Cardiac fibroblast (primary cell): ENCODE results near the gene TSPEAR.
"Not testable (repeated sequence)": the region's sequence is repeated elsewhere in the genome, so short reads cannot be mapped to it uniquely, and the experiment has no call there.

Experiments
- DNase-seq, 2 donors: peaks; one replicate each; pipeline versions ENCODE4 v3.0.0 to v3.0.0-alpha.2; 2010; ENCODE audit warnings: low read depth in 2 of 2
- H3K4me3 ChIP-seq, 2 donors: replicated peaks in 1 of 2; 1 replicate in 1 of 2; 2 replicates in 1 of 2; pipeline ENCODE4 v1.5.1; 2011; ENCODE audit warnings: low read depth in 2 of 2, low read length in 2 of 2, mild to moderate bottlenecking in 2 of 2, moderate library complexity in 1 of 2
- TF ChIP-seq, protein P1 (sequence below): IDR thresholded peaks from one replicate; pipeline ENCODE4 v1.5.1; 2011; ENCODE audit warnings: low read depth, mild to moderate bottlenecking, low read length, inconsistent platforms

Gene TSPEAR

DNA sequence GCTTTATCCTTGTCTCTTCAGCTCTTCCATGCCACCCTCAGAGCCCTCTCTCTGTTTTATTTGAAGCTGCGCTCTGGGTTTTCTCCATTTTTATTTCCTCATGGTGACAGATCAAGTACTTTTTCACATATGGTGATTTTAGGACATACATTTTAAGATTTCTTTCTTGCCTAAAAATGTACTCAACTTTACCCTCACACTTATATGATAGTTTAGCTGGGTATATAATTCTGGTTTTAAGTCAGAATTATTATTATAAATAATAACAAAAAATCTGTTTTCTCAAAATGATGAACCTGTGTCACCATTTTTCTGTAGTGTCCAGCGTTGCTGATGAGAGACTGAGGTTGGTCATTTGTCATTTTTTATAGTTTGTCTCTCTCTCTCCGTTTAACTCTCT, 130.2 kb downstream of the TSPEAR start:
- TF ChIP-seq, protein P1, sequence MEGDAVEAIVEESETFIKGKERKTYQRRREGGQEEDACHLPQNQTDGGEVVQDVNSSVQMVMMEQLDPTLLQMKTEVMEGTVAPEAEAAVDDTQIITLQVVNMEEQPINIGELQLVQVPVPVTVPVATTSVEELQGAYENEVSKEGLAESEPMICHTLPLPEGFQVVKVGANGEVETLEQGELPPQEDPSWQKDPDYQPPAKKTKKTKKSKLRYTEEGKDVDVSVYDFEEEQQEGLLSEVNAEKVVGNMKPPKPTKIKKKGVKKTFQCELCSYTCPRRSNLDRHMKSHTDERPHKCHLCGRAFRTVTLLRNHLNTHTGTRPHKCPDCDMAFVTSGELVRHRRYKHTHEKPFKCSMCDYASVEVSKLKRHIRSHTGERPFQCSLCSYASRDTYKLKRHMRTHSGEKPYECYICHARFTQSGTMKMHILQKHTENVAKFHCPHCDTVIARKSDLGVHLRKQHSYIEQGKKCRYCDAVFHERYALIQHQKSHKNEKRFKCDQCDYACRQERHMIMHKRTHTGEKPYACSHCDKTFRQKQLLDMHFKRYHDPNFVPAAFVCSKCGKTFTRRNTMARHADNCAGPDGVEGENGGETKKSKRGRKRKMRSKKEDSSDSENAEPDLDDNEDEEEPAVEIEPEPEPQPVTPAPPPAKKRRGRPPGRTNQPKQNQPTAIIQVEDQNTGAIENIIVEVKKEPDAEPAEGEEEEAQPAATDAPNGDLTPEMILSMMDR, result no peak
- H3K4me3 ChIP-seq, result no peak overlapping the region
- DNase-seq, result no peak

DNA sequence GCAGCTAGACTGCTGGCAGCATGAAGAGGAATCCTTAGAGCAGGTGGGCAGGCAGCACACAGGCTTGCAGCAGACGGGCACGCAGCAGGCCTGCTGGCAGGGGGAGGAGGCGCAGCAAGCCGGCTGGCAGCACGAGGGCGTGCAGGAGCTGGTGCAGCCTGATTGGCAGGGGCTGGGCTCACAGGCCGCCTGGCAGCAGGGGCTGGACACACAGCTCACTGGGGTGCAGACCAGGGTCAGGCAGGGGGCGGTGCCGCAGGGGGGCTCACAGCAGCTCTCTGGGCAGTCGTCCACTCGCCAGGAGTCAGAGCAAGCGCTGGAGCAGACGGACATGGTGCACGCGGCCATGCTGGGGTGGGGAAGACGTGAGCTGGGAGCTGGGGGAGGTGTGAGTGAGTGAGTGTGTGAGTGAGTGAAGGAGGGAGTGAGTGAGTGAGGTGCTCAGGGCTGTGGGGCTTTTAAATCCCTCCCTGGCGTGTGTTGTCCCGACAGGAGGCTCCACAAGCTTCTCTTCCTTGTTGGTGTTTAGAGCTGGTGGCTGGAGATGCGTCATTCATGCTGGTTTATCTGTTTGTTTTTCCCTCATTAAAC, 131.0 kb downstream of the TSPEAR start, which contains the start of gene KRTAP10-5:
Gene KRTAP10-5, minus strand, starts transcription at position 374 of the 591 bp plus-strand sequence. Its CDS starts 26 bp downstream, at position 348.
- H3K4me3 ChIP-seq, DNase-seq: not testable (repeated sequence)

DNA sequence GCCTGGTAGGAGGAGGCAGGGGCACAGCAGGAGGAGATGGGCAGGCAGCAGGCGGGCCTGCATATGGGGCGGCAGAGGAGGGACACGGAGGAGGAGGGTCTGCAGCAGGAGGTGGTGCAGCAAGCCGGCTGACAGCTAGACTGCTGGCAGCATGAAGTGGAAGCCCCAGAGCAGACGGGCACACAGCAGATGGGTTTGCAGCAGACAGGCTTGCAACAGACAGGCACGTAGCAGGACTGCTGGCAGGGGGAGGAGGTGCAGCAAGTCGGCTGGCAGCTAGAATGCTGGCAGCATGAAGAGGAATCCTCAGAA, 131.6 kb downstream of the TSPEAR start:
- no peak overlapping the region for H3K4me3 ChIP-seq
- TF ChIP-seq, protein P1, result no peak
- no peak for DNase-seq

DNA sequence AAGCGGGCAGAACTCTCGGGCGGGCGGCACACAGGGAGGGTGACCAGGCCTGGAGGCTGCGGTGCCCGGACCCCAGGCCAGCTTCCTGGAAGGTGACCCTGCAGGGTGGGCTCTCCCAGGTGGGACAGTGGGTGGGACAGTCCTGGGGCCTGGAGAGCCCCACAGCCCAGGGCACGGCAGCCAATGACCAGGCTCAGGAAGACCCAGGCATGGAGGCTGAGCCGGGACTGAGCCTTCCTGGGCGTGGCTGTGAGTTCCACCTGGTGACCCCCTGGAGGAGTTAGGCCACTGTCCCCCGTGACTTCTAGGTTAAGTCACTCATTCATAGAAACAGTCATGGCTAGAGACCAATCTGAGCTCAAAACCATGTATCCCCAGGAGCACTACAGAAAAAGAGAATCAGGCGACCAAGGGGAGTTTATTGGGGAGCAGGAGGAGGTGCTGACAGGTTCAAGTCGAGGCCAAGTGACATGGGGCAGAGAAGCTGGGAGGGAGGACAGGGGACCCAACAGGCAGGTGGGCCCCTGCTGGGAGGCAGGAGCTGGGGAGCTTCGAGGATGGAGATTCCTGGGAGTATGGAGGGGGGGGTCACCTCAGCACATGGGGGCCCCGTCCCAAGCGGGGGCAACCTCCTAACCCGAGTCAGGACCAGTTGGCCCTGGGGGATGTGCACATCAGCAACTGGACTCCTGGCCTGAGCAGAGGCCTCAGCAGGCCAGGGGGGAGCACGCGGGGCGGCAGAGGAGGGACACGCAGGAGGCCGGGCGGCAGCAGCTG, 132.1 kb downstream of the TSPEAR start:
- DNase-seq, result no peak
- TF ChIP-seq, protein P1, result no peak

DNA sequence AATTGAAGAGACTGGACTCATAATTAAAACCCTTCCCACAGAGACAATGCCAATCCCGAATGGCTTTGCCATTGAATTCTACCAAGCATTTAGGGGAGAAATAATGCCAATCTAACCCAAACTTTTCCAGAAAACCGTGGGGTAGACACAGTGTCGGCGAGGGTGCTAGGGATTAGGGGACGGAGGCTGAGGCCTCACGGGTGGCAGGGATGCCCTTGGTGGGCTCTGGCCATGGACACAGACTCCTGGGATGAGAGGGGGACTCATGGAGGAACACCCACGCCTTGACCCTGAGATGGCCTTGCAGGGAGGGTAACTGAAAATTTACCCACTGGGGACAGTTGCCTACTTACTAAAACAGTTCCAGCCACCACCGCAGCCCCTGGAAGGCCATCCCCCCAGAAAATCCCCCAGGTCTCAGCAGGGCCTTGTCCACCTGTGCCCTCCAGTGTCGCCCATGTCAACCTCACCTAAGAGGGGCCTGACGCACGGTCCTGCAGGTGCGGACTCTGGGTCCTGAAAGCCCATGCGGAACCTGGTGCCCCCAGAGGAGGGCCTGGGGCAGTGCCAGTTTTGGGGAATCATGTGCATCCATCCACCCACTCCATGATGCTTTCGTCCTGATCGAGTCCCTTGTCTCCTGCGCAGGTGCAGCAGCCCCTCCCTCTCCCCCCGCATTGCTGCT, 132.9 kb downstream of the TSPEAR start:
- DNase-seq, result no peak
- TF ChIP-seq, protein P1, result no peak
- H3K4me3 ChIP-seq, result no peak overlapping the region

More for the DNA sequence above, 132.1 kb downstream of the TSPEAR start:
- H3K4me3 ChIP-seq, result no peak overlapping the region

DNA sequence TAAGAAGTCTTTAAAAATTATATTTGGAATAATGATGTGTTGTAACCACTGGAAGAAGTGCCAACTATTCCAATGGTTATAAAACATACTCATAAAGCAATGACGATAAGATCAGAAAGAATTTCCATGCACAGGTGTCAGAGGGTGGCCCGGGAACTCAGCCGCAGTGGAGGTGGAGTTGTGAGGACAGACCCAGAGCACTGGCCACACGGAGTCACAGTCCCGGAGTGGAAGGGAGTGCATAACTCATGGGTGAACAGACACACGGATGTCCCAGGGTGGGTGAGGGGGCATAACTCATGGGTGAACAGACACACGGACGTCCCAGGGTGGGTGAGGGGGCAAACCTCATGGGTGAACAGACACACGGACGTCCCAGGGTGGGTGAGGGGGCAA, 135.3 kb downstream of the TSPEAR start:
- no peak overlapping the region for H3K4me3 ChIP-seq
- TF ChIP-seq, protein P1, result no peak
- no peak for DNase-seq
